ENCODE measurements around the gene ICE2.

Gene ICE2

GRCh38 chr15:60486742-60487141 lies 7.8 kb upstream of the ICE2 start:
- DNase-seq: no peak

GRCh38 chr15:60485365-60486055 lies 6.6 kb upstream of the ICE2 start:
- no peak for DNase-seq

- DNase-seq: no peak
These were observed 4.1 kb upstream of the ICE2 start for GRCh38 chr15:60483042-60483441.

- DNase-seq: no peak
These were observed 1.9 kb upstream of the ICE2 start for GRCh38 chr15:60480888-60481287.

GRCh38 chr15:60480149-60480548 lies 1.2 kb upstream of the ICE2 start:
- no peak for DNase-seq

- DNase-seq: no peak
These were observed 594 bp upstream of the ICE2 start for GRCh38 chr15:60479361-60480110.

- no peak for DNase-seq
These were observed 901 bp downstream of the ICE2 start for GRCh38 chr15:60477916-60478565.

- DNase-seq: no peak
These were observed 1.8 kb downstream of the ICE2 start for GRCh38 chr15:60477164-60477563.

GRCh38 chr15:60476713-60477112 lies 2.2 kb downstream of the ICE2 start:
- no peak for DNase-seq

GRCh38 chr15:60473135-60473534 lies 5.8 kb downstream of the ICE2 start:
- DNase-seq: no peak

GRCh38 chr15:60471314-60471713 lies 7.6 kb downstream of the ICE2 start:
- DNase-seq: no peak

GRCh38 chr15:60469893-60470641 lies 8.9 kb downstream of the ICE2 start:
- no peak for DNase-seq

GRCh38 chr15:60464836-60465630 lies 13.9 kb downstream of the ICE2 start:
- DNase-seq: no peak

GRCh38 chr15:60462027-60462426 lies 16.9 kb downstream of the ICE2 start:
- no peak for DNase-seq

GRCh38 chr15:60460931-60461330 lies 18.0 kb downstream of the ICE2 start:
- DNase-seq: no peak

GRCh38 chr15:60458721-60459120 lies 20.2 kb downstream of the ICE2 start:
- no peak for DNase-seq

- no peak for DNase-seq
These were observed 21.0 kb downstream of the ICE2 start for GRCh38 chr15:60457985-60458384.

GRCh38 chr15:60454824-60455223 lies 24.1 kb downstream of the ICE2 start:
- no peak for DNase-seq

- DNase-seq: no peak
These were observed 30.1 kb downstream of the ICE2 start for GRCh38 chr15:60448668-60449360.

GRCh38 chr15:60444289-60444912 lies 34.5 kb downstream of the ICE2 start:
- DNase-seq: no peak

GRCh38 chr15:60442763-60443162 lies 36.2 kb downstream of the ICE2 start:
- DNase-seq: no peak

Measured in activated CD8-positive, alpha-beta memory T cell treated with anti-CD3 and anti-CD28 coated beads, Interleukin-2, amount 50 U/mL, for 4 hours (primary cell).